ENCODE results near the gene IGSF21.
"Not testable (repeated sequence)": the region's sequence is repeated elsewhere in the genome, so short reads cannot be mapped to it uniquely, and the experiment has no call there.

Gene IGSF21

DNA sequence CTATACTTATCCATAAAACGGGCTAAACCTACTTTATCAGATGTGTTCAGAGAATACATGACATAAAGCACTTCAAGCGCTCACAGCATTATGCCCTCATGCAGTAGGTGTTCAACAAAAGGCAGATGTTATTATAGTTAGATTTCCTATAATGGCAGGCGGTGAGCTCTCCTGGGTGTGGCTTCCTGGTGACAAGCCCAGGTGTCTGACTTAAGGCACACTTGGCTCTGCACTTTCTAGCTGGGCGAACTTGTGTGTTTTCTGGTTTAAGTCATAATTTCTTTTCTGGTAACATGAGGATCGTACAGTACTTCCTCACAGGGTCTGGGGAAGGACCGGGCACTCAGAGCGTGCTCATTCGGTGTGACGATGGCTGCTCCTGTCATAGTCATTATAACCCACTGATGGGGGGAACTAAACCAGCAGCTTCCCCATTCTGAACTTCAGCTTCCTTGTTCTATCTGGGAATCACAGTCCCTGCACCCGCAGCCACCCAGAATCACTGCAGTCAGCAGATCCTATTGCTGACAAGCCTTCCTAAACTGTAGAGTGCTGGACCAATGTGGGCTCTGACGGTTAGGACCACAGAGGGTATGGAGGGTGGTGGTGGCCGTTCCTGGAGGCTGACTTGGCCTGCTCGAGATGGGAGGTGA is 52.8 kb downstream of the IGSF21 start:
- no peak overlapping the region for H3K27ac ChIP-seq (ENCODE audit: low read depth, low read length)
- no peak overlapping the region for H3K9ac ChIP-seq (ENCODE audit: low read depth, low read length)
- no peaks in the 10 kb centered on the region for H3K36me3 ChIP-seq (ENCODE audit: control insufficient read depth, insufficient read depth, low read length)
- H3K4me1 ChIP-seq (ENCODE audit: control insufficient read depth, insufficient read depth, low read length) = no peaks in the 10 kb centered on the region
- H3K9me3 ChIP-seq (ENCODE audit: control insufficient read depth, insufficient read depth, low read length) = no peaks in the 10 kb centered on the region
- no peak overlapping the region for H3K4me3 ChIP-seq (ENCODE audit: low read depth, low read length)
- H3K27me3 ChIP-seq (ENCODE audit: control insufficient read depth, insufficient read depth, low read length) = no peaks in the 10 kb centered on the region

DNA sequence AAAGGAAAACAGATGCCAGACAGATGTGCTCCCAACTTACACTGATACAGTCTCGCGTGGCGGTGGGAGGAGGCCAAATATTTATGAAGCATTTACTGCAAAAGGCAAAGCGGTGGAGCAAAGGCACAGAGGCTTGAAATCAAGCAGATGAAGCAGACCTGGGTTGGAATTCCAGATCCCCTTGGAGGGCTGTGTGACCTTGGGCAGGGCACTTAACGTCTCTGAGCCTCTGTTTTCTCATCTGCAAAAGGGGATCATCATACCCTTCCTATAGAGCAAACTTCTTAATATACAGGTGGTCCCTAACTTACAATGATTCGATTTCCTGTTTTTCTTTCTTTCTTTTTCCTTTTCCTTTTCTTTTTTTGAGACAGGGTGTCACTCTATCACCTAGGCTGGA is 54.1 kb downstream of the IGSF21 start:
- Histone ChIP-seq H3K27ac (ENCODE audit: low read depth, low read length) (no peak overlapping the region), H3K9ac (ENCODE audit: low read depth, low read length) (no peak overlapping the region), H3K36me3 (ENCODE audit: control insufficient read depth, insufficient read depth, low read length) (no peaks in the 10 kb centered on the region), H3K27me3 (ENCODE audit: control insufficient read depth, insufficient read depth, low read length) (no peaks in the 10 kb centered on the region), H3K4me1 (ENCODE audit: control insufficient read depth, insufficient read depth, low read length) (no peaks in the 10 kb centered on the region), H3K9me3 (ENCODE audit: control insufficient read depth, insufficient read depth, low read length) (no peaks in the 10 kb centered on the region), H3K4me3 (ENCODE audit: low read depth, low read length) (no peak overlapping the region)

DNA sequence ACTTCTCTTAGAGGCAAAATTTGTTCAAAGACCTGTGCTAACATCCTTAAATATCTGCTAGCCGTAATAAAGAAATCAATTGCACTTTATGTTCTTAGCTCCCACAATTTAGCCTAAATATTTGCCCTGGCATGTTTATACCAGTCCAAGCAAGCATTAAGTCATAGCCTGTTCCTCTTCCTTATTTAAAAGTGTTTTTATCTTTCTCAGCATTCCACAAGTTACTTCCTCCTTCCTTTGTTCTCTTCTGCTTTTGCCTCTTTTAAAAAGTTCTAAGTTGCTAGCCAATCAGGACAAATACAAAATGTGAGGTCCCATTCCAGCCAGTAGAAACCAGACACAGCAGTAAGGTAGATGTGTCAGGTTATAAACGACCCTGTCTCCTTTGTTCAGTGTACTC is 58.0 kb downstream of the IGSF21 start:
- H3K27ac ChIP-seq (ENCODE audit: low read depth, low read length); H3K4me1 ChIP-seq (ENCODE audit: control insufficient read depth, insufficient read depth, low read length); H3K4me3 ChIP-seq (ENCODE audit: low read depth, low read length); H3K27me3 ChIP-seq (ENCODE audit: control insufficient read depth, insufficient read depth, low read length); H3K9me3 ChIP-seq (ENCODE audit: control insufficient read depth, insufficient read depth, low read length); H3K36me3 ChIP-seq (ENCODE audit: control insufficient read depth, insufficient read depth, low read length); H3K9ac ChIP-seq (ENCODE audit: low read depth, low read length): not testable (repeated sequence)

DNA sequence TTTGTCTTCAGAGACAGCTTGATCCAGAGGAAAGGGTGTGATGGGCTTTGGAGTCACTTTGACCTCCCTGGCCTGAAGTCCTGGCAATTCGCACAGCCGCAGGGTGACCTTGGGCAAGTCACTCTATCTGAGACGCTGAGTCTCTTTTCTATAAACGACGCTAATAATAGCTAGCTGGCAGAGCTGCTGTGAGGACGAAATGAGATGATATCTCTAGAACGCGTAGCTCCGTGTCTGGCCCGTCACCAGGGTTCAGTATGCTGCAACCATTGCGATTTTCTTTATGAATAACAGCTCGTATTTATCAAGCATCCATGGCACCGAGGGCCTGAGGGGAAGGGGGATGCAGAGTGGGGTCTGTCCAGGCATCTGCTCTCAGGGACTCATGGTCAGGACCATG is 58.7 kb downstream of the IGSF21 start:
- Histone ChIP-seq H3K36me3 (ENCODE audit: control insufficient read depth, insufficient read depth, low read length) (no peaks in the 10 kb centered on the region), H3K27ac (ENCODE audit: low read depth, low read length) (no peak overlapping the region), H3K4me1 (ENCODE audit: control insufficient read depth, insufficient read depth, low read length) (no peaks in the 10 kb centered on the region), H3K4me3 (ENCODE audit: low read depth, low read length) (no peak overlapping the region), H3K27me3 (ENCODE audit: control insufficient read depth, insufficient read depth, low read length) (no peaks in the 10 kb centered on the region), H3K9me3 (ENCODE audit: control insufficient read depth, insufficient read depth, low read length) (no peaks in the 10 kb centered on the region), H3K9ac (ENCODE audit: low read depth, low read length) (no peak overlapping the region)

DNA sequence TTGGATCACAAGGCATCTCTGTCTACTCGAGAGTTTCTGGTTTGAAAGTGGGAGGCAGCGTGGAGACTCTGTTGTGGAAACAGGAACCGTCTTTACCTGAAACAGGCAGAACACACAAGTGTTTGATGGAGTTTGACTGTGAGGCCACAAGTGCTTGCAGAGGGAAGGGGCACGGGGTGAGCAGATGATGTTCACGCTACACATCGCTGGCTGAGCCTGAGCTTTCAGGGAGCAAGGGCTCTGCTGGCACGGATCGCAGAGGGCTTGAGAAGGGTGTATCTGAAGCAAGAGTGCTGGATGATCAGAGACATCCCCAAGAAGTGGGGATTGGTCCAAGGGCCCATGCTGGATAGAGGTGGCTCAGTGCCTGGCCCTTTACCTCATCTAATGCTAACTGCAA is 59.3 kb downstream of the IGSF21 start:
- Histone ChIP-seq H3K9ac (ENCODE audit: low read depth, low read length) (no peak overlapping the region), H3K4me3 (ENCODE audit: low read depth, low read length) (no peak overlapping the region), H3K4me1 (ENCODE audit: control insufficient read depth, insufficient read depth, low read length) (no peaks in the 10 kb centered on the region), H3K27ac (ENCODE audit: low read depth, low read length) (no peak overlapping the region), H3K36me3 (ENCODE audit: control insufficient read depth, insufficient read depth, low read length) (no peaks in the 10 kb centered on the region), H3K27me3 (ENCODE audit: control insufficient read depth, insufficient read depth, low read length) (no peaks in the 10 kb centered on the region), H3K9me3 (ENCODE audit: control insufficient read depth, insufficient read depth, low read length) (no peaks in the 10 kb centered on the region)

DNA sequence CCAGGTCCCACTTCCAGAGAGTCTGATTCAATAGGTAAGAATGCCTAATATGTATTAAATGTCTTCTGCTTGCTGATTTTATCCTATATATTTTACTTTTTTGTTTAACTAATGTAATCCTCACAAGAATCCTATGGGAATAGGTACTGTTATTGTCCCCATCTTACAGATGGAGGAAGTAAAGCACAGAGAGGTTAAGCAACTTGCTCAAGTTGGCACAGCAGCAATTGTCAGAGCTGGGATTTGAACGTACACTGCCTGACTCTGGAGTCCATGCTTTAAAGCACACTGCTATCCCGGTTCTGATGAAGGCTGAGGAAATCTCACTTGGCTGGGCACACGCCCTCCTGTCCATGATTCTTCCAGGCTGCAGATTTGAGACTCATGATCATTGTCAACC is 62.8 kb downstream of the IGSF21 start:
- Histone ChIP-seq H3K27ac (ENCODE audit: low read depth, low read length) (no peak overlapping the region), H3K36me3 (ENCODE audit: control insufficient read depth, insufficient read depth, low read length) (no peaks in the 10 kb centered on the region), H3K27me3 (ENCODE audit: control insufficient read depth, insufficient read depth, low read length) (no peaks in the 10 kb centered on the region), H3K9ac (ENCODE audit: low read depth, low read length) (no peak overlapping the region), H3K4me1 (ENCODE audit: control insufficient read depth, insufficient read depth, low read length) (peaks cover 1% of the 10 kb centered on the region; the same call in 1 of the 2 replicates), H3K9me3 (ENCODE audit: control insufficient read depth, insufficient read depth, low read length) (no peaks in the 10 kb centered on the region), H3K4me3 (ENCODE audit: low read depth, low read length) (no peak overlapping the region)

DNA sequence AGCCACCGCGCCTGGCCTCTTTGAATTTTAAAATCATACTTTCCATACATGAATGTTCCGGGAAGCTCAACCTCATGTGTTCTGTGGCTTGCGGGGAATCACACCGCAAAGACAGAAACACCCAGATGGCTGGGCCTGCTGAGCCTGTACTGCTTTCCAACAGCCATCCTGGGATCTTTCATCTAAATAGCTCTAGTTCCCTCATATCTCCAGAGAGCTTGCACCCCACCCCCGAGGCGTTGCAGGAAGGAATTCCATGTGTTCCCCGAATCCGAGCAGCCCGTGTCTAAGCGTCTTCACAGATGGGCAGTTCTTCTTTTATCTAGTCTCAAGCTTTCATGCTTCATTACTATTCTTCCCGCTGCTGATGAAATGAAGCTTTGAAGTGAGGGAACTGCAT is 66.4 kb downstream of the IGSF21 start:
- Histone ChIP-seq H3K4me1 (ENCODE audit: control insufficient read depth, insufficient read depth, low read length) (peaks cover 22% of the 10 kb centered on the region), H3K27me3 (ENCODE audit: control insufficient read depth, insufficient read depth, low read length) (no peaks in the 10 kb centered on the region), H3K27ac (ENCODE audit: low read depth, low read length) (no peak overlapping the region), H3K9ac (ENCODE audit: low read depth, low read length) (no peak overlapping the region), H3K9me3 (ENCODE audit: control insufficient read depth, insufficient read depth, low read length) (no peaks in the 10 kb centered on the region), H3K36me3 (ENCODE audit: control insufficient read depth, insufficient read depth, low read length) (no peaks in the 10 kb centered on the region), H3K4me3 (ENCODE audit: low read depth, low read length) (no peak overlapping the region)

DNA sequence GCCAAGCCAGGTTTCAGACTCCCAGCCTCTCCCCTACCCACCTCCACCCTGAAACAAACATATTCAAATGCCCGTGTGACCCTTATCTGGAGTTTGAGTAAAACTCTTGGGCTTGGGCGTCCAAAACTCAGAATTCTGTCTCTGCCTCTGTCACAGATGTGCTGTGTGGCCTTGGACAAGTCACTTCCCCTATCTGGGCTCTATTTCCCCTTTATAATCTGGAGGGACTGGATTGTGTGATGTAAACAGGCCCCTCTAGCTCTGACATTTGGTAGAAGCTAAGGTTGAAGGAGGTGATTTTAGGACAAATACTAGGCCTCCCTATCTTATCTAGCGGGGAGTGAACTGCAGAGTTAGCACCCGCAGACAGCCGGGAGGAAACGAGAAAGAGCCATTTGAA is 67.5 kb downstream of the IGSF21 start:
- no peaks in the 10 kb centered on the region for H3K36me3 ChIP-seq (ENCODE audit: control insufficient read depth, insufficient read depth, low read length)
- no peaks in the 10 kb centered on the region for H3K9me3 ChIP-seq (ENCODE audit: control insufficient read depth, insufficient read depth, low read length)
- H3K4me1 ChIP-seq (ENCODE audit: control insufficient read depth, insufficient read depth, low read length) = peaks cover 22% of the 10 kb centered on the region
- no peak overlapping the region for H3K4me3 ChIP-seq (ENCODE audit: low read depth, low read length)
- H3K27me3 ChIP-seq (ENCODE audit: control insufficient read depth, insufficient read depth, low read length) = no peaks in the 10 kb centered on the region
- no peak overlapping the region for H3K9ac ChIP-seq (ENCODE audit: low read depth, low read length)
- no peak overlapping the region for H3K27ac ChIP-seq (ENCODE audit: low read depth, low read length)

DNA sequence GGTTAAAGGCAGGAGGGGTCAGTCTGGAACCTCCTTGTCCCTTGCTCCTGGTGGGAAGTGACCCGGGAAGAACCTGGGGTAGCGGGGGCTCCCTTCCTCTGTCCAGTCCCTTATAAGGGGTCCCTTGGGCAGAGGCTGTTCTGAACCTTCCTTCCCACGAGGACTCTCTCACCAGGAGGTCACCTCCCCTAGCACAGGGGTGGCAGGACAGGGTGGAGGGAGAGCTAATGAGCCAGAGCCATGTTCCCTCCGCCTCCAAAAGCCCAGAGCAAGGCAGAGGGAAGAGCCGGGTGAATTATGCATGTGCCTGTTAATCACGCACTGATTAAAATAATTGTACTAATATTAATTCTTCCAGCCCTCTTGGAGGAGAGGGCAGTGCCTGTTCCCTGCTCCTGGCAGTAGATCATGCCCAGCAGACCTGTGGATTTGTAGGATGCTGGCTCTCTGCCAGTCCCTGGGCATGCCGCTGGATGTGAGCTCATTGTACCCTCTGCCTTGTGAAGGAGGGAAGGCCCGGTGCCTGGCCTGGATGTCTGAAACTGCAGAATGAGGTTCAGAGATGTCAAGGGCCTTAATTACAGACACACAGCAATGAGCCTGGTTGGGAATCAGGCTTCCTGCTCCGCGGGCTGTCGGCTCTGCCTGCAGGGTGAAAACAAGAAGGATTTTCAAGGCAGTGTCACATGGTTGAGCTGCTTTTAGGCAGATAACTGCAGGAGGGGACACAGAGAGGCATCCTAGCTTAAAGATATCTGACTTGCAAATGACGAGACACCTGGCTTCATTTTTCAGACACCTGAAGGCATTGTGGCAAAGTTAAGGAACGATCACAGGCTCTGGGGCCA is 68.2 kb downstream of the IGSF21 start:
- no peaks in the 10 kb centered on the region for H3K36me3 ChIP-seq (ENCODE audit: control insufficient read depth, insufficient read depth, low read length)
- H3K4me1 ChIP-seq (ENCODE audit: control insufficient read depth, insufficient read depth, low read length) = peaks cover 22% of the 10 kb centered on the region
- no peak overlapping the region for H3K4me3 ChIP-seq (ENCODE audit: low read depth, low read length)
- no peaks in the 10 kb centered on the region for H3K27me3 ChIP-seq (ENCODE audit: control insufficient read depth, insufficient read depth, low read length)
- H3K27ac ChIP-seq (ENCODE audit: low read depth, low read length) = peak overlapping the region; percentile 31
- no peak overlapping the region for H3K9ac ChIP-seq (ENCODE audit: low read depth, low read length)
- H3K9me3 ChIP-seq (ENCODE audit: control insufficient read depth, insufficient read depth, low read length) = no peaks in the 10 kb centered on the region

DNA sequence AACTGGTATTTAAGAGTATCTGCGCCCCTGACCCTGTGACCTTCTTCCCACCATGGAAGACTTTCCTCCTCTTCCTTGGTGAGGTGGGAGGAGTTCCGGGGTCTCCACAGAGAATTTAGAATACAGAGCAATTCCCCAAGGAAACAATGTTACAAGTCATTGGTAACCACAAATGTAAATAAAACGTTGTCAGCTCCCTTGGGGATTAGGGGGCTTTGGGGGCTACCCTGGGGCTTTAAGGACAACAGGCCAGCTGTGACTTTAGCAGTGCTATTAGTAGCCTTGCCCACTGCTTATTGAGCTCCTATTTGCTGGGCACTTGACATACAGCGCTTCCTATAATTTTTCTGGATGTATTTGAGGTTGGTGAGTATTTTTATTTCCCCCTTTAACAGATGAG is 69.0 kb downstream of the IGSF21 start:
- peak overlapping the region; percentile 31 for H3K27ac ChIP-seq (ENCODE audit: low read depth, low read length)
- no peaks in the 10 kb centered on the region for H3K27me3 ChIP-seq (ENCODE audit: control insufficient read depth, insufficient read depth, low read length)
- no peaks in the 10 kb centered on the region for H3K9me3 ChIP-seq (ENCODE audit: control insufficient read depth, insufficient read depth, low read length)
- H3K4me3 ChIP-seq (ENCODE audit: low read depth, low read length) = no peak overlapping the region
- H3K9ac ChIP-seq (ENCODE audit: low read depth, low read length) = no peak overlapping the region
- peaks cover 22% of the 10 kb centered on the region for H3K4me1 ChIP-seq (ENCODE audit: control insufficient read depth, insufficient read depth, low read length)
- no peaks in the 10 kb centered on the region for H3K36me3 ChIP-seq (ENCODE audit: control insufficient read depth, insufficient read depth, low read length)

DNA sequence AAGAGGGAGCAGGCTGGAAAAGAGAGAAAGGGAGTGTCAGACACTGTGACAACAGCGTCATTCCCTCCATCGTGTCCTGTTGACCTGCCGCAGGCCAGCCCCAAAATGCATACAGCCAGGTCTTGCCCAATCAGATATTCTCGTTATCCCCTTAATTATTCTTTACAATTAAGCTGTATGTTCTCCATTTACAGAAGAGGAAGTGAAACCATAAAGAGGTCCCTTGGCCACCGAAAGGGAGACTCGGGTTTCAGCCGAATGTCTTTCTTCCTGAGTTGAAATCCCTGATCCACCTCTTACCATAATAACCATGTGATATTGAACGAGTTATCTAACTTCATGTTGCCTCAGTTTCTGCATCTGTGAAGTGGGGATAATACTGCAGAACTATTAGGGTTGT is 70.5 kb downstream of the IGSF21 start:
- Histone ChIP-seq H3K4me1 (ENCODE audit: control insufficient read depth, insufficient read depth, low read length) (peaks cover 22% of the 10 kb centered on the region), H3K27me3 (ENCODE audit: control insufficient read depth, insufficient read depth, low read length) (no peaks in the 10 kb centered on the region), H3K36me3 (ENCODE audit: control insufficient read depth, insufficient read depth, low read length) (no peaks in the 10 kb centered on the region), H3K27ac (ENCODE audit: low read depth, low read length) (no peak overlapping the region), H3K4me3 (ENCODE audit: low read depth, low read length) (no peak overlapping the region), H3K9ac (ENCODE audit: low read depth, low read length) (no peak overlapping the region), H3K9me3 (ENCODE audit: control insufficient read depth, insufficient read depth, low read length) (no peaks in the 10 kb centered on the region)
